ENCODE results near the gene AIG1. TPM values are rescaled to one million over a fixed set of nuclear protein-coding genes. Genes with fewer than 3 reads are reported as not detected.

Gene AIG1
- total and polyA plus RNA-seq, 2 experiments from 2014 or later, result 92.8 to 102 TPM

DNA sequence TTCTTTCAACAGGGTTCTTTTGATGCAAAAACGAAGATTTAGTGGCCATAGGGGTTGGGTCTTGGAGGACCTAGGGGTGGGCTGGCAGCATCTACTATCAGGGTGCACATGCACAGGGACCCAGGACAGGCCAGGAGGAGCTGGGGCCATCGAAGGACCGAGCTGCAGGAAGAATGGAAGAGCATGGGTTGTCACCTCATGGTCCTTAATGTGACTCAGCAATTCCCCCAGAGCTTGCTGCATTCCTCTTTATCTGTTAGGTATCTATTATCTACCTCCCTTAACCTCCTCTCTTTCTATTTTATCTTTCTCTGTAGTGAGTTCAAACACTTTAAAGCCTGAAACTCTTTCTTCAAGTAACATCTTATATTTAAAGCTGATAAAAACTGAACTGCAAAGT lies 167.0 kb downstream of the AIG1 start:
- H3K4me1 ChIP-seq (ENCODE audit: insufficient read depth), result peaks cover 12% of the 10 kb centered on the region
- no peaks in the 10 kb centered on the region for H3K36me3 ChIP-seq (replicated peaks; ENCODE audit: insufficient read depth, low read depth)
- H2AFZ ChIP-seq, result no peak overlapping the region
- H3K9me2 ChIP-seq (replicated peaks; ENCODE audit: insufficient read depth), result no peaks in the 10 kb centered on the region
- TF ChIP-seq EZH2phosphoT487 (IDR thresholded peaks at IDR 0.05; ENCODE audit: low read depth, severe bottlenecking, unreplicated experiment) (no peak), EZH2 (IDR thresholded peaks at IDR 0.05; ENCODE audit: borderline replicate concordance) (no peak)
- TF ChIP-seq, protein P1, sequence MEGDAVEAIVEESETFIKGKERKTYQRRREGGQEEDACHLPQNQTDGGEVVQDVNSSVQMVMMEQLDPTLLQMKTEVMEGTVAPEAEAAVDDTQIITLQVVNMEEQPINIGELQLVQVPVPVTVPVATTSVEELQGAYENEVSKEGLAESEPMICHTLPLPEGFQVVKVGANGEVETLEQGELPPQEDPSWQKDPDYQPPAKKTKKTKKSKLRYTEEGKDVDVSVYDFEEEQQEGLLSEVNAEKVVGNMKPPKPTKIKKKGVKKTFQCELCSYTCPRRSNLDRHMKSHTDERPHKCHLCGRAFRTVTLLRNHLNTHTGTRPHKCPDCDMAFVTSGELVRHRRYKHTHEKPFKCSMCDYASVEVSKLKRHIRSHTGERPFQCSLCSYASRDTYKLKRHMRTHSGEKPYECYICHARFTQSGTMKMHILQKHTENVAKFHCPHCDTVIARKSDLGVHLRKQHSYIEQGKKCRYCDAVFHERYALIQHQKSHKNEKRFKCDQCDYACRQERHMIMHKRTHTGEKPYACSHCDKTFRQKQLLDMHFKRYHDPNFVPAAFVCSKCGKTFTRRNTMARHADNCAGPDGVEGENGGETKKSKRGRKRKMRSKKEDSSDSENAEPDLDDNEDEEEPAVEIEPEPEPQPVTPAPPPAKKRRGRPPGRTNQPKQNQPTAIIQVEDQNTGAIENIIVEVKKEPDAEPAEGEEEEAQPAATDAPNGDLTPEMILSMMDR (IDR thresholded peaks at IDR 0.05; ENCODE audit: poor library complexity), result no peak
- DNase-seq (ENCODE audit: low spot score), result no peak
- H3K4me2 ChIP-seq, result no peak overlapping the region
- peaks cover 4% of the 10 kb centered on the region for H3K79me2 ChIP-seq
- no peaks in the 10 kb centered on the region for H3K9me3 ChIP-seq (ENCODE audit: low read depth)
- H3K27ac ChIP-seq, result no peak overlapping the region
- H3K27me3 ChIP-seq, result no peaks in the 10 kb centered on the region
- no peaks in the 10 kb centered on the region for H4K20me1 ChIP-seq (ENCODE audit: insufficient read depth, poor library complexity, severe bottlenecking)
- H3K4me3 ChIP-seq, result no peak overlapping the region
- 91% methylated on average over 3 of the region's 3 CpGs for WGBS (ENCODE audit: low lambda C conversion rate, missing lambda C conversion rate)

DNA sequence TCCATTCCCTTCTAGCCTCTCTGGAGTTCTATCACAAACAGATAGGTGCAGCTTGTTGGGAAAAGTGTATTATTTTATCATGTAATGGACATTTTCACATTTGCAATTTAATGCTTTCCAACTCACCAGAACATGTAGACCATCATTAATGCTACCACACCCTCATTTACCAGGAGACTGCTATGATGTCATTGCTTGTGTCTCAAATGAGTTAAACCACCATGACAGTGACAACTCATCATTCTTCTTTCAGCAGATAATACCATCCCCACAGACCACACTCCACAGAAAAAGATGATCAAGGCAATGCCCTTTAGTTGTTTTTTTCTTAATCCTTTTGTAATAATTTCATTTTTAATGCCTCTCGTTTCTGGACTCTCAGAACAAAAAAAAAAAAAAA lies 168.7 kb downstream of the AIG1 start:
- no peaks in the 10 kb centered on the region for H3K9me3 ChIP-seq (ENCODE audit: low read depth)
- TF ChIP-seq, protein P1 (IDR thresholded peaks at IDR 0.05; ENCODE audit: poor library complexity), result no peak
- TF ChIP-seq EZH2phosphoT487 (IDR thresholded peaks at IDR 0.05; ENCODE audit: low read depth, severe bottlenecking, unreplicated experiment), result no peak
- no peak for TF ChIP-seq EZH2 (IDR thresholded peaks at IDR 0.05; ENCODE audit: borderline replicate concordance)
- no peak overlapping the region for H2AFZ ChIP-seq
- 100% methylated on average over 1 of the region's 1 CpG for WGBS (ENCODE audit: low lambda C conversion rate, missing lambda C conversion rate)
- H3K4me3 ChIP-seq, result no peak overlapping the region
- H4K20me1 ChIP-seq (ENCODE audit: insufficient read depth, poor library complexity, severe bottlenecking), result no peaks in the 10 kb centered on the region
- no peaks in the 10 kb centered on the region for H3K36me3 ChIP-seq (replicated peaks; ENCODE audit: insufficient read depth, low read depth)
- peaks cover 4% of the 10 kb centered on the region for H3K79me2 ChIP-seq
- H3K9me2 ChIP-seq (replicated peaks; ENCODE audit: insufficient read depth), result no peaks in the 10 kb centered on the region
- no peak overlapping the region for H3K27ac ChIP-seq
- H3K4me1 ChIP-seq (ENCODE audit: insufficient read depth), result no peaks in the 10 kb centered on the region
- no peaks in the 10 kb centered on the region for H3K27me3 ChIP-seq
- no peak overlapping the region for H3K4me2 ChIP-seq
- no peak for DNase-seq (ENCODE audit: low spot score)

DNA sequence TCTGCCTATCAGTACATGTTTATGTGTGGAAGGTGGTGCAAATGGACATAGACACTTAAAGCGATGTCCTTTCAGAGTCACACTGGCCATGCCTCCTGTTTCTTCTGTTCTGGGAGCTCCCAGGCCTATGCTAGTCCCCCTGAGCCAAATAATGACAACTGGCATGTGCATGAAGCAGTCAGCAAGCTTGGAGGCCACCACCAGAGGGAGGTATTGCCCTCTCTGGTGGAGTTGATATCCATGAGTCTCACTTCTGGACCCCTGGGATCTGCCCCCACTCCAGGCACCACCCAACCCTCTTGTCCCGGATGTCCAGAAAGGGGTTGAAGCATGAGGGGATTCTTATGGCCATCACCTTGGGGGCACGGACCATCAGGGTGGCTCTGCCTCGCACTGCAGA lies 172.2 kb downstream of the AIG1 start:
- Histone ChIP-seq H3K9me2 (replicated peaks; ENCODE audit: insufficient read depth) (no peaks in the 10 kb centered on the region), H3K4me2 (no peak overlapping the region), H3K9me3 (ENCODE audit: low read depth) (no peaks in the 10 kb centered on the region), H3K4me1 (ENCODE audit: insufficient read depth) (no peaks in the 10 kb centered on the region), H3K4me3 (no peak overlapping the region), H3K36me3 (replicated peaks; ENCODE audit: insufficient read depth, low read depth) (no peaks in the 10 kb centered on the region), H3K27me3 (no peaks in the 10 kb centered on the region), H3K27ac (no peak overlapping the region), H3K79me2 (no peaks in the 10 kb centered on the region), H2AFZ (no peak overlapping the region), H4K20me1 (ENCODE audit: insufficient read depth, poor library complexity, severe bottlenecking) (no peaks in the 10 kb centered on the region)
- 100% methylated on average over 4 of the region's 4 CpGs for WGBS (ENCODE audit: low lambda C conversion rate, missing lambda C conversion rate)
- DNase-seq (ENCODE audit: low spot score), result peak; percentile 28
- TF ChIP-seq, protein P1 (IDR thresholded peaks at IDR 0.05; ENCODE audit: poor library complexity), result peak; percentile 37
- TF ChIP-seq EZH2 (IDR thresholded peaks at IDR 0.05; ENCODE audit: borderline replicate concordance) (no peak), EZH2phosphoT487 (IDR thresholded peaks at IDR 0.05; ENCODE audit: low read depth, severe bottlenecking, unreplicated experiment) (no peak)

Data from hepatocyte (in vitro differentiated cells).